OCI-LY1 (cell line): ENCODE data around the gene USP48.

Source experiments
- H2AFZ ChIP-seq: fragments of 200-600 bp; sonication (generic), shearing (Covaris generic); 2 replicates; pipeline ENCODE4 v1.6.0; 2014; ENCODE audit warnings: antibody characterized with exemption, mild to moderate bottlenecking, low read length
- H3F3A ChIP-seq: fragments of 200-600 bp; sonication (generic), shearing (Covaris generic); 2 replicates; pipeline ENCODE4 v1.6.0; 2014; ENCODE audit warnings: mild to moderate bottlenecking, antibody characterized with exemption, low read length, moderate library complexity; ENCODE audit not compliant: insufficient read depth
- H3K27ac ChIP-seq: fragments of 200-600 bp; sonication (generic); 2 replicates; pipeline ENCODE4 v1.5.1; 2014; ENCODE audit warnings: low read length, mixed run types, mild to moderate bottlenecking, low read depth; ENCODE audit not compliant: poor library complexity, severe bottlenecking
- H3K27me3 ChIP-seq: fragments of 200-600 bp; sonication (generic); 2 replicates; pipeline ENCODE4 v1.6.0; 2014; ENCODE audit warnings: antibody characterized with exemption, mild to moderate bottlenecking, low read length, moderate library complexity; ENCODE audit not compliant: insufficient read depth
- H3K36me3 ChIP-seq: fragments of 200-600 bp; sonication (generic); 2 replicates; pipeline ENCODE4 v1.6.1; 2014; ENCODE audit warnings: mild to moderate bottlenecking, antibody characterized with exemption, low read length, moderate library complexity, mixed read lengths; ENCODE audit not compliant: insufficient read depth
- H3K4me1 ChIP-seq: fragments of 200-600 bp; sonication (generic); 2 replicates; pipeline ENCODE4 v1.5.1; 2014; ENCODE audit warnings: mild to moderate bottlenecking, low read length, moderate library complexity; ENCODE audit not compliant: insufficient read depth, severe bottlenecking
- H3K4me2 ChIP-seq: fragments of 200-600 bp; sonication (generic), shearing (Covaris generic); 2 replicates; pipeline ENCODE4 v1.6.1; 2014; ENCODE audit warnings: low read length
- H3K4me3 ChIP-seq: fragments of 200-600 bp; sonication (generic); 2 replicates; pipeline ENCODE4 v1.5.1; 2014; ENCODE audit warnings: low read length, low read depth, mild to moderate bottlenecking, mixed read lengths; ENCODE audit not compliant: poor library complexity, severe bottlenecking
- H3K79me2 ChIP-seq: fragments of 200-600 bp; shearing (Covaris generic); 2 replicates; pipeline ENCODE4 v1.6.1; 2016; ENCODE audit warnings: mixed run types, low read length, mixed read lengths; ENCODE audit not compliant: insufficient read depth
- H3K9ac ChIP-seq: fragments of 200-600 bp; sonication (generic), shearing (Covaris generic); 2 replicates; pipeline ENCODE4 v1.6.1; 2014; ENCODE audit warnings: mild to moderate bottlenecking, low read length, mixed read lengths
- H3K9me2 ChIP-seq: fragments of 200-600 bp; sonication (generic), shearing (Covaris generic); 2 replicates; pipeline ENCODE4 v1.6.1; 2014; ENCODE audit warnings: low read depth, mild to moderate bottlenecking, low read length, mixed read lengths
- H3K9me3 ChIP-seq: fragments of 200-600 bp; shearing (Covaris generic); 2 replicates; pipeline ENCODE4 v1.6.1; 2014; ENCODE audit warnings: low read length, mixed read lengths
- H4K20me1 ChIP-seq: fragments of 200-600 bp; sonication (generic), shearing (Covaris generic); 2 replicates; pipeline ENCODE4 v1.6.0; 2016; ENCODE audit warnings: mild to moderate bottlenecking, low read length; ENCODE audit not compliant: insufficient read depth
- CTCF ChIP-seq: fragments of 200-600 bp; sonication (generic), shearing (Covaris generic); IDR thresholded peaks from 2 replicates; pipeline ENCODE4 v1.5.1; 2017; ENCODE audit warnings: mild to moderate bottlenecking, antibody characterized with exemption, low read length, moderate library complexity, mixed read lengths
- EZH2 ChIP-seq: fragments of 200-600 bp; sonication (generic), shearing (Covaris generic); IDR thresholded peaks from 2 replicates; pipeline ENCODE4 v1.8.0; 2017; ENCODE audit warnings: borderline replicate concordance, mixed run types, mild to moderate bottlenecking, antibody characterized with exemption, low read length, moderate library complexity, mixed read lengths

Gene USP48

GRCh38 chr1:21657456-21658190 lies 125.3 kb downstream of the USP48 start:
- no peaks in the 10 kb centered on the region for H3F3A ChIP-seq
- H3K36me3 ChIP-seq, result no peaks in the 10 kb centered on the region
- H3K27ac ChIP-seq, result no peak overlapping the region
- H3K4me1 ChIP-seq, result no peaks in the 10 kb centered on the region
- H3K9ac ChIP-seq, result no peak overlapping the region
- H3K4me3 ChIP-seq, result no peak overlapping the region
- H3K9me2 ChIP-seq, result no peaks in the 10 kb centered on the region
- peak; percentile 15; the same call in 1 of the 2 replicates for TF ChIP-seq CTCF
- TF ChIP-seq EZH2, result no peak
- H3K4me2 ChIP-seq, result no peak overlapping the region
- 0 out of 2 replicates have a peak, but pooled peaks cover 4% of the 10 kb centered on the region for H3K27me3 ChIP-seq
- no peaks in the 10 kb centered on the region for H3K79me2 ChIP-seq
- no peak overlapping the region for H2AFZ ChIP-seq
- H4K20me1 ChIP-seq, result no peaks in the 10 kb centered on the region
- H3K9me3 ChIP-seq, result no peaks in the 10 kb centered on the region

DNA sequence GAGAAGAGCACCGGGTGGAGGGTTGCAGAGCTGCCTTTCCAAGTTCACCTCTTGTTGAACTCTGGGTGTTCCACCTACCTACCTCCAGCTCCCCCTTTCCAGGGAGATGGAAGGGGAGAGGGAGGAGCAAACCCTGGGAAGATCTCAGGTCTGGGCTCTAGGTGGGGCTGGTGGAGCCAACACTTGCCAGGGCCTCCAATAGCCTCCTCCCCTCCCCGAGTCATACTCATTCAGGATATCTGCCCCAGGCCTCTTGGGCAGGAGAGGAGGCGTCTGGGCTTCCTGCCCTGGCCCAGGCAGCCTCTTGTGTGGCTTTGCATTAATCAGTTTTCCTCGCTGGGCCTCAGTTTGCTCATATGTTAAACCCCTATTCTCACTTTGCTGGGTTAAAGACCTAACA lies 127.2 kb downstream of the USP48 start:
- Histone ChIP-seq H3K4me3 (no peak overlapping the region), H3K9ac (no peak overlapping the region), H3K27me3 (0 out of 2 replicates have a peak, but pooled peaks cover 4% of the 10 kb centered on the region), H3K79me2 (no peaks in the 10 kb centered on the region), H4K20me1 (no peaks in the 10 kb centered on the region), H3K4me1 (peaks cover 6% of the 10 kb centered on the region), H3K4me2 (no peak overlapping the region), H3K9me2 (no peaks in the 10 kb centered on the region), H3K9me3 (no peaks in the 10 kb centered on the region), H3F3A (no peaks in the 10 kb centered on the region), H3K27ac (no peak overlapping the region), H2AFZ (no peak overlapping the region), H3K36me3 (no peaks in the 10 kb centered on the region)
- no peak for TF ChIP-seq CTCF
- no peak for TF ChIP-seq EZH2

DNA sequence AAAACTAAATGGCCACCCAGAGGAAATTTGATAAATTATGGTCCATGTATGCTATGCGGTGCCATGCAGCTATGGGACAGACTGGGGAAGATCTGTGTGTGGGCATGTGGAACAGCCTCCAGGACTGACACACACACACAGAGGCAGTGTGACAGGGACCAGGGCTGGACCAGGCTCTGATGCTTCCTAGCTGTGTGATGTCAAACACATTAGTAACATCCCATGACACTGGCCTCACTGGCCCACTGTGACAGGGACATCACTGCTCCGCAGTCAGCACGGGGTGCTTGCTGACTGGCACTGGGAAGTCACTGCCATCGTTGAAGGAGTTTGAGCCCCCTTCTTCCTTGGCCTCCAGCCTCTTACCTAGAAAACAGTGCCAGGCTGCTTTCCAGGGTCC lies 127.7 kb downstream of the USP48 start:
- Histone ChIP-seq H3K9ac (no peak overlapping the region), H2AFZ (no peak overlapping the region), H3F3A (no peaks in the 10 kb centered on the region), H3K9me3 (no peaks in the 10 kb centered on the region), H3K9me2 (no peaks in the 10 kb centered on the region), H3K4me3 (no peak overlapping the region), H3K4me2 (no peak overlapping the region), H3K79me2 (no peaks in the 10 kb centered on the region), H3K27me3 (0 out of 2 replicates have a peak, but pooled peaks cover 4% of the 10 kb centered on the region), H3K36me3 (no peaks in the 10 kb centered on the region), H4K20me1 (no peaks in the 10 kb centered on the region), H3K4me1 (peaks cover 7% of the 10 kb centered on the region), H3K27ac (no peak overlapping the region)
- TF ChIP-seq EZH2 (no peak), CTCF (no peak)
